RKO (cell line): Measurements from ENCODE around the gene SLC25A41.
"Not testable (repeated sequence)": the region's sequence is repeated elsewhere in the genome, so short reads cannot be mapped to it uniquely, and the experiment has no call there.

Source experiments
- DNase-seq: peaks from one replicate; pipeline ENCODE4 v3.0.0-alpha.2; 2016; ENCODE audit warnings: low spot score

The SLC25A41 gene

GRCh38 chr19:6412061-6412446 lies 21.5 kb downstream of the SLC25A41 start:
- no peak for DNase-seq

GRCh38 chr19:6409346-6409745 lies 24.2 kb downstream of the SLC25A41 start:
- no peak for DNase-seq

GRCh38 chr19:6406401-6406800 lies 27.2 kb downstream of the SLC25A41 start:
- DNase-seq = no peak

GRCh38 chr19:6402837-6403608 lies 30.5 kb downstream of the SLC25A41 start:
- DNase-seq = no peak

GRCh38 chr19:6402058-6402457 lies 31.5 kb downstream of the SLC25A41 start:
- no peak for DNase-seq

- DNase-seq = not testable (repeated sequence)
These were observed 33.3 kb downstream of the SLC25A41 start for GRCh38 chr19:6400062-6400944.

GRCh38 chr19:6396305-6396704 lies 37.3 kb downstream of the SLC25A41 start:
- no peak for DNase-seq

GRCh38 chr19:6394831-6395230 lies 38.7 kb downstream of the SLC25A41 start:
- no peak for DNase-seq

- DNase-seq = no peak
These were observed 39.6 kb downstream of the SLC25A41 start for GRCh38 chr19:6393983-6394412.

GRCh38 chr19:6393074-6393982 lies 40.2 kb downstream of the SLC25A41 start, which contains the start of gene GTF2F1:
GTF2F1 (minus strand) TSS chr19:6393164; CDS start chr19:6392995, 169 bp downstream.
- DNase-seq = peak; percentile 92

GRCh38 chr19:6392221-6393073 lies 41.1 kb downstream of the SLC25A41 start:
- DNase-seq = peak; percentile 36

- DNase-seq = no peak
These were observed 46.2 kb downstream of the SLC25A41 start for GRCh38 chr19:6387372-6387771.

- no peak for DNase-seq
These were observed 49.2 kb downstream of the SLC25A41 start for GRCh38 chr19:6384381-6384780.

GRCh38 chr19:6383188-6383587 lies 50.4 kb downstream of the SLC25A41 start:
- no peak for DNase-seq

- DNase-seq = no peak
These were observed 52.4 kb downstream of the SLC25A41 start for GRCh38 chr19:6381030-6381750.

- DNase-seq = no peak
These were observed 53.8 kb downstream of the SLC25A41 start for GRCh38 chr19:6379744-6380143.

GRCh38 chr19:6378486-6378885 lies 55.1 kb downstream of the SLC25A41 start:
- DNase-seq = no peak

GRCh38 chr19:6378041-6378440 lies 55.5 kb downstream of the SLC25A41 start:
- no peak for DNase-seq

GRCh38 chr19:6376512-6377190 lies 56.9 kb downstream of the SLC25A41 start:
- DNase-seq = no peak
